ENCODE results near the gene SLC5A11.
"Not testable (repeated sequence)": the region's sequence is repeated elsewhere in the genome, so short reads cannot be mapped to it uniquely, and the experiment has no call there.

The SLC5A11 gene

DNA sequence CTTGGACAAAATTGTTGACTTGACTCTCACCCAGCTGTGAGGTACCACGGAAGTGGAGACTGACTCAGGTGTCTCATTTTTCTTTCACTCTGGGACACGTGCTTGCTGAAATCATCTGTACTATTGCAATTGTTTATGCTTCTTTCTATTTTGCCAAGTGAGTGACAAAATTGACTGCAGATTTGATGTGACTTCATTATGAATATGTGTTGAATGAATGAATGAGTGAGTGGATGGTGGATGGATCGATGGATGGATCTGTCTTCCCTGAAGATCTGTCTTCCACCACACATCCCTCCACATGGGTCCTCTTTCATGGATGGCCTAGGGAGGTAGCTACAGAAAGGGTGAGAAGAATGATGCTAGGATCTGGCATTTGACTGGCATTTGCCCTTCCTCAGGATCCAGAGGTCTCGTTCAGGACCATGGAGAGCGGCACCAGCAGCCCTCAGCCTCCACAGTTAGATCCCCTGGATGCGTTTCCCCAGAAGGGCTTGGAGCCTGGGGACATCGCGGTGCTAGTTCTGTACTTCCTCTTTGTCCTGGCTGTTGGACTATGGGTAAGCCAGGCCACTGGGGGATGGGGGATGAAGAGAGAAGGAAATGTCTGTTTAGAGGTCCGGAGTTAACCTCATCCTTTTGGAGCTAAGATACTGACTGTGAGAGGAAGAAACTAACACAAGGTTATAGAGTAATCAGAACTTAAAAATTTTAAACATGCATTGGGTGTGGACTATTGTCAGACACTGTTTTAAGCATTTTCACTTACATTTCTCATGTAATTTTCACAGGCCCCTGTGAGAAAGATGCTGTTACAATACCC lies 12.7 kb downstream of the SLC5A11 start:
- no peak for DNase-seq (ENCODE audit: low spot score)

GRCh38 chr16:24861461-24861860 lies 15.7 kb downstream of the SLC5A11 start:
- no peak for DNase-seq (ENCODE audit: low spot score)

GRCh38 chr16:24863582-24864437 lies 18.0 kb downstream of the SLC5A11 start:
- no peak for DNase-seq (ENCODE audit: low spot score)

- no peak for DNase-seq (ENCODE audit: low spot score)
These were observed 23.3 kb downstream of the SLC5A11 start for GRCh38 chr16:24869033-24869432.

GRCh38 chr16:24871891-24872290 lies 26.1 kb downstream of the SLC5A11 start:
- DNase-seq (ENCODE audit: low spot score): no peak

GRCh38 chr16:24873028-24873427 lies 27.3 kb downstream of the SLC5A11 start:
- no peak for DNase-seq (ENCODE audit: low spot score)

- DNase-seq (ENCODE audit: low spot score): no peak
These were observed 29.7 kb downstream of the SLC5A11 start for GRCh38 chr16:24875466-24875865.

DNA sequence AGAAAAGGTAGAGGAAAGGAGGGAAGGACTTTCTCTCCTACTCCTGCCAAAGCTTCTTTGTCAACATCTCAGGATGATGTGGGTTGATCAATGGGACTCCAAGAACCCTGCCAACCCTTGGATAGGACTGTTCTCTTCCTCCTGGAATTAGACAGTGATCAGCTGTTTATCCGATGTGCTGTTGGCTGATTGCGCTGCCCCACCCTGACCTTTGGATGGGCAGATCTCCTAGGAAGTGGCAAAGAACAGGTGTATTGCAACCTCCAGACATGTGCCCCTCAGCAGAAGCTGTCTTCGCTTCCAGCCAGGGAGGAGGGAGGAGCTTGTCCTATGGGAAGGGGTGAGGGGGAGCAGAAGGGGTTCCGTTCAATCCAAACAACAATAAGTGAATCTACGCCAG lies 30.5 kb downstream of the SLC5A11 start:
- no peak for DNase-seq (ENCODE audit: low spot score)

DNA sequence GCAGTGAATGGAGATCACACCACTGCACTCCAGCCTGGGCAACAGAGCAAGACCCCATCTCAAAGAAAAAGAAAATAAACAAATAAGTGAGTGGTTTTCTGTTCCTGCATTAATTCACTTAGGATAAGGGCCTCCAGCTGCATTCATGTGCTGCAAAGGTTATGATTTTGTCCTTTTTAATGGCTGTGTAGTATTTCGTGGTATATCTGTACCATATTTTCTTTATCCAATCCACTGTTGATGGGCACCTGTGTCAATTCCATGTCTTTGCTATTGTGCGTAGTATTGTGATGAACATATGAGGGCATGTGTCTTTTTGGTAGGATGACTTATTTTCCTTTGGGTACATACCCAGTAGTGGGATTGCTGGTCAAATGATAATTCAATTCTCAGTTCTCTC lies 33.9 kb downstream of the SLC5A11 start:
- no peak for DNase-seq (ENCODE audit: low spot score)

- DNase-seq (ENCODE audit: low spot score): no peak
These were observed 38.0 kb downstream of the SLC5A11 start for GRCh38 chr16:24883714-24884151.

DNA sequence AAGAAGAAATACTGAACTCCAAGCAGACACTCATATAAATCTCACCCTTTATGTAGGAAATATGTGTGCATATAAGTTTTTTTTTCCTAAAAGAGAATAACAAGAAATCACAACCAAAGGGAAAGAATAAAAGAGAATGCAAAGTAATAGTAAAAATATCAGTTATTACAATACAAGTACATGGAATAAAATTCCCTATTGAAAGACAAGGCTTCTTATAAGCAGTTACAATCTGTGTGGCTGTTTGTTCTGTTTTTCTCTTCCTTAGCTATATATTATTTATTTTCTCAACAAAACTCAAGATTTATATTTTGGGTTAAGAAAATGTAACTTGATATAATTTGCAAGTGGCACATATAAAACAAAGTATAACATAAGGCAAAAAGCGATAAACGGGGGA lies 41.7 kb downstream of the SLC5A11 start:
- no peak for DNase-seq (ENCODE audit: low spot score)

GRCh38 chr16:24890746-24891145 lies 45.0 kb downstream of the SLC5A11 start:
- DNase-seq (ENCODE audit: low spot score): no peak

DNA sequence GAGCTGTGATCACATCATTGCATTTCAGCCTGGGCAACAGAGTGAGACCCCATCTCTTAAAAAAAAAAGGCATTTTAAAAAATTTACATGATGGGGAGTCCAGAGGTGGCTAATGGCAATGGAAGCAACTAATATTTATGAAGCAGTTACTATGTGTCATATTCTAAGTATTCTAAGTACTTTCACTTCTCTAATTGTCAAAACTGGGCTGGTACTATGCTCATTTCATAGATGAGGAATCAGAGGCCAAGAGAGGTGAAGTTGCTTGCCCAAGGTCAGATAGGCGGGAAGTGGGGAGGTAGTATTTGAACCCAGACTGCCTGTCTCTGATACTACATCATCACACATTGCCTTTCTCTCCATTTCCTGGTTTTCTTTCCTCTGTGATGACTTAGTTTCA lies 50.7 kb downstream of the SLC5A11 start:
- DNase-seq (ENCODE audit: low spot score): no peak

GRCh38 chr16:24897522-24897921 lies 51.8 kb downstream of the SLC5A11 start:
- DNase-seq (ENCODE audit: low spot score): not testable (repeated sequence)

DNA sequence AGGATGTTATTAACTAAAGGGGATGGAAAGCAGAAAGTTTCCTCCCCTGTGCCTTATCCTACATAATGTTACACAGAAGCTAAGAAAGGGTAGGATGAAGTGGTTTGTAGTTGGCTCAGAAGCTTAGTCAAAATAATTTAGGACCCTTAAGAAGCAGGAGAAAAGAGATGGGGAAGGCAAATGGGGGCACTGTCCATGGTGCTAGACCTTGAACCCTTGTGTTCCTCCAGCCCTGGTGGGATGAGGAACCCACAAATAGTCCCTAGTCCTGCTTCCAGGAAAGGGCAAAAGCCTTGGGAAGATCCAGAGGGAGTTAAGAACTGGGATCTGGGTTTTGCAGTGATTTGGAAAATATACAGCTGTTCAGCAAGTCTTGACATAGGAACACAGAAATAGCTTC lies 54.5 kb downstream of the SLC5A11 start:
- DNase-seq (ENCODE audit: low spot score): no peak

GRCh38 chr16:24906199-24906808 lies 60.5 kb downstream of the SLC5A11 start:
- peak; percentile 9 for DNase-seq (ENCODE audit: low spot score)

DNA sequence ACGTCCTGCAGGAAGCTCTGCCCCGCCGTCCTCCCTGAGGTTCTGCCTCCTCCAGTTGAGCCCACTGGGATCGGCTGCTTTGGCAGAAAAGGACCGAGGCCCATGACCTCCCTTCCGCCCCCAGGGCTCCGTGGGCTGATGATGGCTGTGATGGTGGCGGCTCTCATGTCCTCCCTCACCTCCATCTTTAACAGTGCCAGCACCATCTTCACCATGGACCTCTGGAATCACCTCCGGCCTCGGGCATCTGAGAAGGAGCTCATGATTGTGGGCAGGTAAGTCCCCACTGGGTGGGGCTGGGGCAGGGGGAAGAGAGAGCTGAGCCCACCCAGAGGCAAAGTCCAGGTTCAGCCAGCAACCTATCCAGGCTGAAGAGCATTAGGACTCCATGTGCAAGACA lies 61.1 kb downstream of the SLC5A11 start:
- DNase-seq (ENCODE audit: low spot score): no peak

GRCh38 chr16:24908716-24909115 lies 63.0 kb downstream of the SLC5A11 start:
- no peak for DNase-seq (ENCODE audit: low spot score)

- no peak for DNase-seq (ENCODE audit: low spot score)
These were observed 64.1 kb downstream of the SLC5A11 start for GRCh38 chr16:24909856-24910255.

GRCh38 chr16:24915019-24915418 lies 69.3 kb downstream of the SLC5A11 start:
- no peak for DNase-seq (ENCODE audit: low spot score)

GRCh38 chr16:24915576-24915975 lies 69.8 kb downstream of the SLC5A11 start:
- no peak for DNase-seq (ENCODE audit: low spot score)

DNA sequence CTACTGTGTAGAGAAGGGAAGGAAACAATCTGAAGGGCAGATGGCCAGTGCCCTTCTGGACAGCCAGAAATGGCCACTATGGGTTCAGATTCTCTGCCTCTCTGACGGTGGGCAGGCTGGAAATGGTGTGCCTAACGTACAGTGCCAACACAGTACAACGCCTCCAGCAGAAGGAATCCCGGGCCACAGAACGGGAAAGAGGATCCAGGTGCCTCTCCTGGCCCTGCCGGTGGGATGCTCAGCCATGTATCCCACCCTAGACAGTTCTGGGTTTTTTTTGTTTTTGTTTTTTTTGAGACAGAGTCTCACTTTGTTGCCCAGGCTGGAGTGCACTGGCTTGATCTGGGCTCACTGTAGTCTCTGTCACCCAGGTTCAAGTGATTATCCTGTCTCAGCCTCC lies 71.5 kb downstream of the SLC5A11 start:
- DNase-seq (ENCODE audit: low spot score): no peak

DNA sequence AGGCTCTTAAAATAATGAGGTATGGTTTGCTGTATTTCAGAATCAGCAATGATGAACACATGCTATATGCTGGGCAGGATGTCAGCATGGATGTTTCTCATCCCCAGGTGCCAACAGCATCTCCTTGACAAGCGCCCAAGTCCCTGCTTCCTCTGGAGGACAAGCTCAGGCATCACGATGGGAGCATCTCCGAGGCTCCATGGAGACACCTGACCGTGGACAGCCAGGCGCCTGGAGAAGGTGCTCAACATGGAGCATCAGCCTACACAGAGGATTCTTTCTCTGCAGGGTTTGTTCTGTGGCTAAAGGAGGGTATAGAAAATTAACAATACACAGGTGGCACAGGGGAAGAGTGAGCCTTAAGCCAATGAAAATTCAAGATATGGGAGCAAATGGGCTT lies 72.1 kb downstream of the SLC5A11 start:
- DNase-seq (ENCODE audit: low spot score): no peak

Data from SW480 (cell line).